ENCODE data around the gene MAGI1. TPM values are rescaled to one million over a fixed set of nuclear protein-coding genes. Genes with fewer than 3 reads are reported as not detected.

The MAGI1 gene
- total RNA-seq, 2 experiments from 2014 or later: 0.47 to 0.51 TPM

DNA sequence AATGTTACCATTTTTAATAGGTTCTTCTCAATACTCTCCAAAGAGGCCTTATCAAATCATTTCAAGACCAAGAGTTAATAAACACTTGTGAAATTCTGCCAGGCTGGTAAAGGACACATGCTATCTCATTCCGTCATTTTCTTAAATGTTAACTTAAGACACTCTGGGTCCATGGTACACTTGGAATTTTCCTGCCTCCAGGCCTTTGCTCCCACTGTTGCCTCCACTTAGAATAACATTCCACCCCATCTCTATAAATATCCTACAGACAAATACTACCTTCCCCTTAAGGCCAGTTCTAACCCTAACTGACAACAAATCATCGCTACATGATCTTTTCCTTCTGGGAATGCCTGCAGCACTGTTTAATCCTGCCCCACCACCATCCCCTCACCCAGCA lies 24.1 kb downstream of the MAGI1 start:
- ChIA-PET CTCF (no interaction called here), POLR2A (no interaction called here)
- H3K4me3 Mint-ChIP-seq: no peak overlapping the region
- no peaks in the 10 kb centered on the region for H3K36me3 Mint-ChIP-seq (ENCODE audit: low read depth)
- no peak overlapping the region for H3K27ac Mint-ChIP-seq
- no peaks in the 10 kb centered on the region for H3K9me3 Mint-ChIP-seq
- TF ChIP-seq, protein P1, sequence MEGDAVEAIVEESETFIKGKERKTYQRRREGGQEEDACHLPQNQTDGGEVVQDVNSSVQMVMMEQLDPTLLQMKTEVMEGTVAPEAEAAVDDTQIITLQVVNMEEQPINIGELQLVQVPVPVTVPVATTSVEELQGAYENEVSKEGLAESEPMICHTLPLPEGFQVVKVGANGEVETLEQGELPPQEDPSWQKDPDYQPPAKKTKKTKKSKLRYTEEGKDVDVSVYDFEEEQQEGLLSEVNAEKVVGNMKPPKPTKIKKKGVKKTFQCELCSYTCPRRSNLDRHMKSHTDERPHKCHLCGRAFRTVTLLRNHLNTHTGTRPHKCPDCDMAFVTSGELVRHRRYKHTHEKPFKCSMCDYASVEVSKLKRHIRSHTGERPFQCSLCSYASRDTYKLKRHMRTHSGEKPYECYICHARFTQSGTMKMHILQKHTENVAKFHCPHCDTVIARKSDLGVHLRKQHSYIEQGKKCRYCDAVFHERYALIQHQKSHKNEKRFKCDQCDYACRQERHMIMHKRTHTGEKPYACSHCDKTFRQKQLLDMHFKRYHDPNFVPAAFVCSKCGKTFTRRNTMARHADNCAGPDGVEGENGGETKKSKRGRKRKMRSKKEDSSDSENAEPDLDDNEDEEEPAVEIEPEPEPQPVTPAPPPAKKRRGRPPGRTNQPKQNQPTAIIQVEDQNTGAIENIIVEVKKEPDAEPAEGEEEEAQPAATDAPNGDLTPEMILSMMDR (IDR thresholded peaks at IDR 0.05): no peak
- H3K27me3 Mint-ChIP-seq: no peaks in the 10 kb centered on the region
- H3K4me1 Mint-ChIP-seq (ENCODE audit: low read depth): no peaks in the 10 kb centered on the region
- ATAC-seq (no peak), DNase-seq (no peak)
- intact Hi-C loops (cut with micrococcal nuclease): no loop called here

DNA sequence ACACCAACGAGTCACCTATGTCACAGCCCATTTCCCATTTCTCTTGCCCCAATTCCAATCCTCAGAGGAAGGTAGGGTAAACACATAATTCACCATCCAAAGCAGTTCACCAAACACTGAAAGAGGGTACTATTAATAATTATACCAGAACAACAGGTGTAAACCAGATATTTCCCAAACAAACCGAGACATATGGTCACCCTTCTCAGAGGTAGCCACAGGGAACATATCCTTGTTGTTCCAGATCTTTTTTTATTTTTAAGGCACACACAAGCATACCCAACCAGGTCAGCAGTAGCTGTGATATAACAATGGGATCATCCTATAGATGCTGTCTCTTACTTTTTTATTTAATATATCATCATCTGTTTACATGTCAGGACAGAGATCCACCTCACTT lies 24.7 kb downstream of the MAGI1 start:
- ATAC-seq: no peak
- ChIA-PET CTCF (no interaction called here), POLR2A (no interaction called here)
- Mint-ChIP-seq H3K36me3 (ENCODE audit: low read depth) (no peaks in the 10 kb centered on the region), H3K27ac (no peak overlapping the region), H3K27me3 (no peaks in the 10 kb centered on the region), H3K9me3 (no peaks in the 10 kb centered on the region), H3K4me1 (ENCODE audit: low read depth) (no peaks in the 10 kb centered on the region), H3K4me3 (no peak overlapping the region)
- intact Hi-C loops (cut with micrococcal nuclease): no loop called here
- DNase-seq: no peak
- TF ChIP-seq, protein P1 (IDR thresholded peaks at IDR 0.05): no peak

DNA sequence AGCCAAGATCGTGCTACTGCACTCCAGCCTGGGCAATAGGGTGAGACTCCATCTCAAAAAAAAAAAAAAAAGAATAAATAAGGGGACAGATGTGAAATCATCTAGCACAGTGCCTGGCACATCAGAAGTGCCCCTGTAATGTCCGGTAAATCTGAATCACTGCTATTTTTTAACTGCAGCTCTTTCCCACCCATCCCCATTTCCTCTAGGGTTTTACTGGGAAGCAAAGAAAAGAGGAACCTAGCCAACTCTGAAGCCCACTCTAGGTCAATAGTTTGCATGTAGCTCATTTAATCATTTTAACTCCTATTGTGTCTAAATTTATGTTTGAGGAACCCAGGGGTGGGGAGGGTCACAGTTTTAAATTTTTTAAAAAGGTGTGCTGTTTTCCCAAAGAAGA lies 26.0 kb downstream of the MAGI1 start:
- POLR2A ChIA-PET: no interaction called here

DNA sequence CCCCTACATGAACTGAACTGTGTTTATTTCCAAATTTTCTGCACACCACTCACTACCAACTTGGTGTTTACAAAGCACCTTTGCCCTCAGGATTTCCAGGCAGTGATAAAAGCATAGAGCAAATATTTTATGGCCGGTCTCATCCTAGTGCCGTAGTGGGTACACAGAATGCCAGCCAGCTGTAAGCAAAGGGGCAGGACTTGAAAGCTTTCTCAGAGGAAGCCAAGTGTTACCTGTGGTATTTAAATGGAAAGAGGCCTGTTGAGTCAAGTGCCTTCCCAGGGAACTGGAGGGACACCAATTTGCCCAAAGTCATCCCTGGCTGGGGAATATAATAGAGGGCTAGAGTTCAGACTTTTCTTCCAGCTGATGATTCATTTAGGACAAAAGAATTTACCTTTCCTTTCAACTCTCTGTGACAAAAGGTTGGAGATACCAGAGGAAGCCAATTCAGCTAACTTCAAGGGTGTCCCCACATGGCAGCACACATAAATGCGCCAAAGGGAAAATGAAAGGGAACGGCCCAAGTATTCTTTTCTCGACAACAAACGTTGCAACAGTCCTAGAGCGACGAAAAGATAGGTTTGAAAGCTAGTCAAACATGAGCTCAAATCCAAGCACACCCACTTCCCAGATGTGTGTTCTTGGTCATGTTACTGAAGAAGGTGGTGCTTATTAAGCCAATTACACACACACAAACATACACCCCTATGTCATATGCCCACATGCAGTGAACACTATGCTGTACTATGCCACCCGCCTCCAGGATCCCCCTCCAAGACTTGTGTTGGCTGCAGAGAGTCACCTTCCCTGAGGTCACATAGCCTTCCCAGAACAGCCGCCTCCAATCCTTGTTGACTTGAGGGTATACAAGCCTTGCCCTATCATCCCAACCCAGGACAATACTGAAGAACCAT lies 27.7 kb downstream of the MAGI1 start:
- no peak for ATAC-seq
- H3K9me3 Mint-ChIP-seq: no peaks in the 10 kb centered on the region
- H3K27ac Mint-ChIP-seq: no peak overlapping the region
- H3K36me3 Mint-ChIP-seq (ENCODE audit: low read depth): no peaks in the 10 kb centered on the region
- intact Hi-C loops (cut with micrococcal nuclease): no loop called here
- H3K4me1 Mint-ChIP-seq (ENCODE audit: low read depth): no peaks in the 10 kb centered on the region
- no peak for DNase-seq
- H3K27me3 Mint-ChIP-seq: peaks cover 8% of the 10 kb centered on the region
- ChIA-PET POLR2A (no interaction called here), CTCF (no interaction called here)
- TF ChIP-seq, protein P1 (IDR thresholded peaks at IDR 0.05): no peak
- no peak overlapping the region for H3K4me3 Mint-ChIP-seq

More for the DNA sequence above, 26.0 kb downstream of the MAGI1 start:
- no peaks in the 10 kb centered on the region for H3K36me3 Mint-ChIP-seq (ENCODE audit: low read depth)
- H3K9me3 Mint-ChIP-seq: no peaks in the 10 kb centered on the region
- intact Hi-C loops (cut with micrococcal nuclease): no loop called here
- no peak for ATAC-seq
- no peak overlapping the region for H3K4me3 Mint-ChIP-seq
- TF ChIP-seq, protein P1 (IDR thresholded peaks at IDR 0.05): no peak
- H3K4me1 Mint-ChIP-seq (ENCODE audit: low read depth): no peaks in the 10 kb centered on the region
- no peak overlapping the region for H3K27ac Mint-ChIP-seq
- CTCF ChIA-PET: no interaction called here
- H3K27me3 Mint-ChIP-seq: peaks cover 6% of the 10 kb centered on the region
- DNase-seq: no peak

DNA sequence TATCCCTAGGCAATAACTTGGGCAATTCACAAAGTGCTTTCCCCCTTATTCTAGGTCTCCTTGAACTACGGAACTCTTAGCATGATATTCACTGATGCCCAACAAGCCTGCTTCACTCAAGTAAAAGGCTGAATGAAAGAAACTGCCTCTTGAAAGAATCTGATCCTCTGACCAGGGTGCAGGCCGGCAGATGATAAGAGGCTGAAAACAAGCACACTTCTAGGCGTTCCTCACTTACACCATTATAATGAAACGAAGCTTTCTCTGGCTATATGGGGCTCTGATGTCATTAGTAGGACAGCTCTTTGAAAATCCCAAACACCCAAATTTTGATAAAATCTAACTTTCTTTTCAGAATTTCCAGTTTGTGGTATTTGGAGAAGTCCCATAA lies 28.4 kb downstream of the MAGI1 start:
- intact Hi-C loops (cut with micrococcal nuclease): no loop called here

More for the DNA sequence above, 28.4 kb downstream of the MAGI1 start:
- H3K27ac Mint-ChIP-seq: no peak overlapping the region
- peaks cover 8% of the 10 kb centered on the region for H3K27me3 Mint-ChIP-seq
- no peak overlapping the region for H3K4me3 Mint-ChIP-seq
- H3K9me3 Mint-ChIP-seq: no peaks in the 10 kb centered on the region
- ATAC-seq (no peak), DNase-seq (no peak)
- H3K4me1 Mint-ChIP-seq (ENCODE audit: low read depth): no peaks in the 10 kb centered on the region
- TF ChIP-seq, protein P1 (IDR thresholded peaks at IDR 0.05): no peak
- CTCF ChIA-PET: no interaction called here
- no peaks in the 10 kb centered on the region for H3K36me3 Mint-ChIP-seq (ENCODE audit: low read depth)
- POLR2A ChIA-PET: no interaction called here
